Adrenal gland (tissue), 12 donors: ENCODE measurements around the gene TAF11L7. TPM values are rescaled to one million over a fixed set of nuclear protein-coding genes. Genes with fewer than 3 reads are reported as not detected.
A peak's percentile ranks its signal among the peaks of the same experiment; 100 is the strongest.
"Not testable (repeated sequence)": the region's sequence is repeated elsewhere in the genome, so short reads cannot be mapped to it uniquely, and the experiment has no call there.

Source experiments
- DNase-seq, 7 donors: peaks; one replicate each; pipeline ENCODE4 v3.0.0-alpha.2; 2019 to 2020
- H3K27ac ChIP-seq, 5 donors: fragments of 200-600 bp; sonication (generic) in 4 of 5; 1 replicate in 3 of 5; 2 replicates in 2 of 5; pipeline versions ENCODE4 v1.5.1 to v1.8.0; 2016 to 2020; ENCODE audit warnings: mild to moderate bottlenecking in 1 of 5
- H3K27me3 ChIP-seq: fragments of 200-600 bp; 2 replicates; pipeline ENCODE4 v1.8.0; 2021
- H3K36me3 ChIP-seq, 2 donors: fragments of 200-600 bp; replicated peaks in 1 of 2; 1 replicate in 1 of 2; 2 replicates in 1 of 2; pipeline versions ENCODE4 v1.5.1 to v1.8.0; 2018 to 2022
- H3K4me1 ChIP-seq, 2 donors: fragments of 200-600 bp; replicated peaks in 1 of 2; 1 replicate in 1 of 2; 2 replicates in 1 of 2; pipeline versions ENCODE4 v1.5.1 to v1.8.0; 2018 to 2021
- H3K4me3 ChIP-seq, 4 donors: fragments of 200-600 bp; sonication (generic) in 3 of 4; one replicate each; pipeline ENCODE4 v1.5.1; 2016 to 2018
- H3K9me3 ChIP-seq, 3 donors: fragments of 200-600 bp; sonication (generic) in 1 of 3; replicated peaks in 1 of 3; 1 replicate in 2 of 3; 2 replicates in 1 of 3; pipeline versions ENCODE4 v1.5.1 to v1.8.0; 2016 to 2021
- POLR2A ChIP-seq, 2 donors: fragments of 450-650 bp; IDR thresholded peaks; one replicate each; pipeline ENCODE4 v1.6.1; 2017; ENCODE audit warnings: antibody characterized with exemption in 2 of 2, mild to moderate bottlenecking in 2 of 2, moderate library complexity in 1 of 2
- WGBS, 4 donors: extraction: QIAGEN DNeasy Blood & Tissue Kit in 2 of 4; methylation state at CpG; one replicate each; pipeline versions ENCODE4 v1.1.5 to v1.1.7; 2013 to 2017; 5-methylcytosine and 5-hydroxymethylcytosine counted together
- intact Hi-C, 2 donors: fragments of 100-400 bp; cut with DNase I; formaldehyde crosslinking; loops; one replicate each; pipeline versions ENCODE4 v1.14.1 to v1.15.0; 2022 to 2023
- polyA plus RNA-seq, 3 donors: library from polyadenylated mRNA; stranded (reverse); fragments of 200-250 nt in 2 of 3; fragments of 350-450 nt in 1 of 3; fragmentation: Illumina TruSeq in 1 of 3; extraction: RNeasy Lipid Tissue Mini Kit (QIAGEN cat#74804) in 1 of 3; gene quantifications; one replicate each; pipeline ENCODE4 v1.2.3, GENCODE V29; 2013 to 2014
- total RNA-seq, 9 donors: library from RNA; depleted of rRNA in 4 of 9; stranded (reverse); fragments of >200 nt in 4 of 9; fragments of 120-200 nt in 1 of 9; fragmentation: NEBNext Ultra II Directional in 1 of 9; extraction: Animal tissue kit (Norgen Biotek cat#: 25700) in 1 of 9; gene quantifications; one replicate each; pipeline versions ENCODE4 v1.1.0 to v1.2.4, GENCODE V29; 2013 to 2023
- TF ChIP-seq, protein P1 (sequence below), 6 experiments: fragments of 450-650 bp in 4 of 6; fragments of 200-600 bp in 2 of 6; sonication (generic) in 1 of 6; IDR thresholded peaks; 1 replicate in 5 of 6; 2 replicates in 1 of 6; pipeline versions ENCODE4 v1.5.1 to v1.8.0; 2016 to 2021; ENCODE audit warnings: antibody characterized with exemption in 6 of 6, mild to moderate bottlenecking in 2 of 6, moderate library complexity in 1 of 6
- donor health status: healthy with polysubstance abuse.
- donor health status: Bipolar disorder and iron deficiency.
- donor health status: DM: yes; HTN: yes; CAD: no.
- donor health status: DM: no; HTN: no; CAD: no.
- donor health status: DM: no; HTN: no; CAD: no.
- donor health status: DM: yes; HTN: yes; CAD: no.

Gene TAF11L7
- total and polyA plus RNA-seq, 12 donors, result not detected

DNA sequence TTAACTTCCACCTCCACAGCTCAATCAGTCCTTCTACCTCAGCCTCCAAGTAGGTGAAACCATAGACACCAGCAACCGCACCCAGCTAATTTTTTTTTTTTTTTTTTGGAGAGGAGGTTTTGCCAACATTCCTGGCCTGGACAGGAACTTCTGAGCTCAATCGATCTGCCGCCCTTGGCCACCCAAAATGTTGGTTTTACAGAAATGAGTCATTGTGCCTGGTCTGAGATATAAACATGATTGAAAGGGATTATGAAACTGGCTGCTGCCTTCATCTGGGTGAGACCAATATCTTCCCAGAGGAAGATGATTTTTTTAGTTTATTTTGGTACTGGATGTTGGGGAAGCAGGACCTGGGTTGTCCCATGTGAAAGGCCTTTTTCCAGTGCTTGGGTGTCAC is 33.8 kb upstream of the TAF11L7 start:
- 69 to 89% (median 85%) methylated on average over 3 of the region's 3 CpGs for WGBS, 4 donors
- DNase-seq, result no peak
- H3K9me3 ChIP-seq, result no peaks in the 10 kb centered on the region
- no peaks in the 10 kb centered on the region for H3K27me3 ChIP-seq
- intact Hi-C loops, result no loop called here
- H3K4me1 ChIP-seq, result no peaks in the 10 kb centered on the region
- no peak overlapping the region for H3K4me3 ChIP-seq
- TF ChIP-seq POLR2A (IDR thresholded peaks at IDR 0.05), result no peak
- TF ChIP-seq, protein P1, sequence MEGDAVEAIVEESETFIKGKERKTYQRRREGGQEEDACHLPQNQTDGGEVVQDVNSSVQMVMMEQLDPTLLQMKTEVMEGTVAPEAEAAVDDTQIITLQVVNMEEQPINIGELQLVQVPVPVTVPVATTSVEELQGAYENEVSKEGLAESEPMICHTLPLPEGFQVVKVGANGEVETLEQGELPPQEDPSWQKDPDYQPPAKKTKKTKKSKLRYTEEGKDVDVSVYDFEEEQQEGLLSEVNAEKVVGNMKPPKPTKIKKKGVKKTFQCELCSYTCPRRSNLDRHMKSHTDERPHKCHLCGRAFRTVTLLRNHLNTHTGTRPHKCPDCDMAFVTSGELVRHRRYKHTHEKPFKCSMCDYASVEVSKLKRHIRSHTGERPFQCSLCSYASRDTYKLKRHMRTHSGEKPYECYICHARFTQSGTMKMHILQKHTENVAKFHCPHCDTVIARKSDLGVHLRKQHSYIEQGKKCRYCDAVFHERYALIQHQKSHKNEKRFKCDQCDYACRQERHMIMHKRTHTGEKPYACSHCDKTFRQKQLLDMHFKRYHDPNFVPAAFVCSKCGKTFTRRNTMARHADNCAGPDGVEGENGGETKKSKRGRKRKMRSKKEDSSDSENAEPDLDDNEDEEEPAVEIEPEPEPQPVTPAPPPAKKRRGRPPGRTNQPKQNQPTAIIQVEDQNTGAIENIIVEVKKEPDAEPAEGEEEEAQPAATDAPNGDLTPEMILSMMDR (IDR thresholded peaks at IDR 0.05), result no peak
- no peaks in the 10 kb centered on the region for H3K36me3 ChIP-seq
- no peak overlapping the region for H3K27ac ChIP-seq

- no peak overlapping the region for H3K4me3 ChIP-seq
- WGBS, 4 donors, result 87 to 92% (median 91%) methylated on average over 13 to 17 of the region's 17 CpGs
- H3K9me3 ChIP-seq, result no peaks in the 10 kb centered on the region
- no peak overlapping the region for H3K27ac ChIP-seq
- intact Hi-C loops, result no loop called here
- no peak for DNase-seq
- no peak for TF ChIP-seq POLR2A (IDR thresholded peaks at IDR 0.05)
- TF ChIP-seq, protein P1 (IDR thresholded peaks at IDR 0.05), result no peak
- no peaks in the 10 kb centered on the region for H3K27me3 ChIP-seq
- no peaks in the 10 kb centered on the region for H3K4me1 ChIP-seq
- H3K36me3 ChIP-seq, result no peaks in the 10 kb centered on the region
These were observed 29.5 kb upstream of the TAF11L7 start for GRCh38 chr5:17614872-17615605.

DNA sequence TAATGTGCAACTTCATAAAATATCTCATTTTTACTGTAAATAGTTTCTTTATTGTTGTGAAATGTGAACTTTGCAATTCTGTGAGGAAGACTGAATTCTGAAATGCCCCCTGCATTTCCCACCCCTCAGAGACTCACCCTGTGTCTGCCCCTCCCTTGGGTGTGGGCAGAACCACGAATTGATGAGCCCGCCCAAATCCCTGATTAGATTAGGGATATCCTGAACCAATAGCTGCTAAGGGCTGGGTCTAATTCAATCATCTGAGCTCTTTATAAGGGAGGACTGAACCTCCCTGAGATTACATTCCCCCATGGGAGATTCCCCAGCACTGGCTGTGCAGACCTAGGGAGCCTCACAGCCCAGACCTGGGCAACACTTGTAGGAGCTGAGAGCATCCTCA is 24.5 kb upstream of the TAF11L7 start, which contains the start of gene TAF11L12:
Gene TAF11L12 (plus strand): TSS at position 301 of the 400 bp plus-strand sequence.
- H3K4me1 ChIP-seq, DNase-seq, H3K4me3 ChIP-seq, H3K27ac ChIP-seq, H3K9me3 ChIP-seq, intact Hi-C loops, H3K36me3 ChIP-seq, H3K27me3 ChIP-seq: not testable (repeated sequence)
- WGBS, 4 donors, result 68 to 81% (median 76%) methylated on average over 2 of the region's 2 CpGs; no CpG with 5 or more reads in 1 of the 4 donors

DNA sequence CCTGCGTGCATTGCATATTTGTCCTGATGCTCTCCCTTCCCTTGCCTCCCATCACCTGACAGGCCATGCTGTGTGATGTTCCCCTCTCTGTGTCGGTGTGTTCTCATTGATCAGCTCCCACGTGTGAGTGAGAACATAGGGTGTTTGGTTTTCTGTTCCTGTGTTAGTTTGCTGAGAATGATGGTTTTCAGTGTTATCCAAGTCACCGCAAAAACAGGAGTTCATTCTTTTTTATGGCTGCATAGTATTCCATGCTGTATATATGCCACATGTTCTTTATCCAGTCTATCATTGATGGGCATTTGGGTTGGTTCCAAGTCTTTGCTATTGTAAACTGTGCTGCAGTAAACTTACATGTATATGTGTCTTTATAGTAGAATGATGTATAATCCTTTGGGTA is 21.9 kb upstream of the TAF11L7 start:
- H3K4me3 ChIP-seq, H3K9me3 ChIP-seq, DNase-seq, H3K27ac ChIP-seq, H3K27me3 ChIP-seq, H3K4me1 ChIP-seq, H3K36me3 ChIP-seq, intact Hi-C loops: not testable (repeated sequence)
- 78 to 93% (median 86%) methylated on average over 3 to 4 of the region's 4 CpGs for WGBS, 4 donors

DNA sequence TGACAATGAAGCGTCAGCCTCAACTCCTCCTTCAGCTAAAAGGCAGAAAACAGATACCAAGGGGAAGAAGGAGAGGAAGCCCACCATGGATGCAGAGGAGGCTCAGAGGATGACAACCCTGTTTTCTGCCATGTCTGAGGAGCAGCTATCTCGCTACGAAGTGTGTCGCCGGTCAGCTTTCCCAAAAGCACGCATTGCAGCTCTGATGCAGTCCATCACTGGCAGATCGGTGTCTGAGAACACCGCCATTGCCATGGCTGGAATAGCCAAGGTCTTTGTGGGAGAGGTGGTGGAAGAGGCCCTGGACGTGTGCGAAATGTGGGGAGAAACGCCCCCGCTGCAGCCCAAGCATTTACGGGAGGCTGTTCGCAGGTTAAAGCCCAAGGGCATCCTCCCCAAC is 19.4 kb upstream of the TAF11L7 start:
- no peak for DNase-seq
- Histone ChIP-seq H3K4me3 (no peak overlapping the region), H3K27me3 (no peaks in the 10 kb centered on the region), H3K4me1 (no peaks in the 10 kb centered on the region), H3K9me3 (no peaks in the 10 kb centered on the region), H3K27ac (no peak overlapping the region), H3K36me3 (no peaks in the 10 kb centered on the region)
- 84 to 89% (median 86%) methylated on average over 8 to 14 of the region's 14 CpGs for WGBS, 4 donors
- TF ChIP-seq, protein P1 (IDR thresholded peaks at IDR 0.05), result no peak
- TF ChIP-seq POLR2A (IDR thresholded peaks at IDR 0.05), result no peak
- intact Hi-C loops, result no loop called here

DNA sequence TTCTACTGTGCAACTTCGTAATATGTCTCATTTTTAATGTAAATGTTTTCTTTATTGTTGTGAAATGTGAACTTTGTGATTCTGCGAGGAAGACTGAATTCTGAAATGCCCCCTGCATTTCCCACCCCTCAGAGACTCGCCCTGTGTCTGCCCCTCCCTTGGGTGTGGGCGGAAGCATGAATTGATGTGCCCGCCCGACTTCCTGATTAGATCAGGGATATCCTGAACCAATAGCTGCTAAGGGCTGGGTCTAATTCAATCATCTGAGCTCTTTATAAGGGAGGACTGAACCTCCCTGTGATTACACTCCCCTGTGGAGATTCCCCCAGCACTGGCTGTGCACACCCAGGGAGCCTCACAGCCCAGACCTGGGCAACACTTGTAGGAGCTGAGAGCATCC is 18.3 kb upstream of the TAF11L7 start, which contains the start of gene TAF11L11:
Gene TAF11L11 (plus strand): TSS at position 304 of the 400 bp plus-strand sequence.
- DNase-seq, intact Hi-C loops, H3K27me3 ChIP-seq, H3K4me3 ChIP-seq, H3K36me3 ChIP-seq, H3K4me1 ChIP-seq, H3K9me3 ChIP-seq, H3K27ac ChIP-seq: not testable (repeated sequence)
- WGBS, 4 donors, result 71 to 84% (median 74%) methylated on average over 6 of the region's 6 CpGs

- H3K27ac ChIP-seq, H3K4me1 ChIP-seq, H3K36me3 ChIP-seq, H3K4me3 ChIP-seq, H3K9me3 ChIP-seq, intact Hi-C loops, H3K27me3 ChIP-seq, DNase-seq: not testable (repeated sequence)
- 40 to 82% methylated on average over 1 to 7 of the region's 15 CpGs; no CpG with 5 or more reads in 2 of the 4 donors for WGBS, 4 donors
These were observed 12.2 kb upstream of the TAF11L7 start, which contains the start of gene TAF11L10 for GRCh38 chr5:17597728-17598127. Gene TAF11L10 (minus strand): TSS chr5:17597828.

DNA sequence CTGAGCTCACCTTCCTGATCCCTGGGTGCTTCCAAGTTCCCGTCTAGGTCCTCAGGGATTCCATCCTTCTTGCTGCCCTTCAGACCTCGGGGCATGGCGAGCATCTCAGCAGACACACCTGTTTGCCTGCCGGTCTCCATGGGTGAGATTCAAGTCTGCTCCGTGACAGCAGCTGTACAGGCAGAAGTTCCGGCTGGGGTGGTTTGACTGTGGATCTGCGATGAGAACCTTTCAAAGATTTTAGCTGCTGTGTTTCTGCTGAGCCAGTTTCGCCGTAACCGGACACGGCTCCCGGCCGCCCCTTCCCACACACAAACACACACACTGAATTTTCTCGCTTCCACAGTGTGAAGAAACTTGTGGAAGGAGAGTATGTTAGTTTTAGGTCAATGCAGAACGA is 8.7 kb upstream of the TAF11L7 start, which contains the start of gene TAF11L9:
Gene TAF11L9 (minus strand): TSS at position 140 of the 400 bp plus-strand sequence.
- H3K4me3 ChIP-seq, H3K27me3 ChIP-seq, H3K36me3 ChIP-seq, H3K9me3 ChIP-seq, H3K4me1 ChIP-seq, intact Hi-C loops, H3K27ac ChIP-seq: not testable (repeated sequence)
- DNase-seq, result peak in 1 of 7 donors; percentile 10
- 90 to 97% (median 94%) methylated on average over 8 to 12 of the region's 15 CpGs for WGBS, 4 donors
